HG03558 (cell line): ENCODE measurements around the gene NECAB2.

ENCODE experiments used
- ATAC-seq: cut with Tn5 transposase; IDR thresholded peaks from one replicate; pipeline ENCODE4 v1.9.1; 2021; ENCODE audit warnings: moderate number of reproducible peaks; ENCODE audit not compliant: unreplicated experiment; ENCODE audit errors: extremely low read depth

NECAB2 gene

DNA sequence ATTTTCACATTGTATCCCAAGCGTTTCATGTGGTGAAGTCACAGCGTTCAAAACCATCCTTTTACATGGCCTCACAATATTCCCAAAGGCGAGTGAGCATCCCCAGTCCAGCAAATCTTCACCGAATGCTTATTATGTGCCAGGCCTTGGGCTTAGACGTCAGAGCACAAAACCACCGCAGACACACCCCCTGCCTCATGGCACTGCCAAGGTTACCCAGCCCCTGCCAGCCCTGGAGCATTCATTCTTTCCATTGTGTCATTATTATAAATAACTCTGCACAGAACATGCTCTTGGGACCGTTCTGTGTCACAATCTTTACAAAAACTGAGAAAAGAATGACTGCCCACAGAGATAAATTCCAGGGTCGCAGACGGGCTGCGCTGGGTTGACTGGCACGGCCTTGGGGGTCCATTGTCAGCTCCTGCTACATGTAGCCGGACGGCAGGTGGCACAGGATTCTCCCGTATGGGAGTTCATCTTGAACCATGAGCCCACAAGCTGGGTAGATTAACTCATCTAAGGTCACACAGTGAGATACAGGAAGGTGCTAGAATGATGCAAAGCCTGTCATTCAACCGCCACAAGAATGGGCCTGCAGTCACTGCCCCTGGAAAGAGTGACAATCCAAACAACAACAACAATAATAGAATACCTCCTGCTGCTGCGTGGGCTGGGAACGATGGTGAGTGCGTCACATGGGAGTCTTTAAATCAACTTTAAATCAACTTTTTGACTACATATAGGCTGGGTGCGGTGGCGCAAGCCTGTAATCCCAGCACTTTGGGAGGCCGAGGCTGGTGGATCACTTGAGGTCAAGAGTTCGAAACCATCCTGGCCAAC lies 4.5 kb upstream of the NECAB2 start:
- ATAC-seq: no peak

DNA sequence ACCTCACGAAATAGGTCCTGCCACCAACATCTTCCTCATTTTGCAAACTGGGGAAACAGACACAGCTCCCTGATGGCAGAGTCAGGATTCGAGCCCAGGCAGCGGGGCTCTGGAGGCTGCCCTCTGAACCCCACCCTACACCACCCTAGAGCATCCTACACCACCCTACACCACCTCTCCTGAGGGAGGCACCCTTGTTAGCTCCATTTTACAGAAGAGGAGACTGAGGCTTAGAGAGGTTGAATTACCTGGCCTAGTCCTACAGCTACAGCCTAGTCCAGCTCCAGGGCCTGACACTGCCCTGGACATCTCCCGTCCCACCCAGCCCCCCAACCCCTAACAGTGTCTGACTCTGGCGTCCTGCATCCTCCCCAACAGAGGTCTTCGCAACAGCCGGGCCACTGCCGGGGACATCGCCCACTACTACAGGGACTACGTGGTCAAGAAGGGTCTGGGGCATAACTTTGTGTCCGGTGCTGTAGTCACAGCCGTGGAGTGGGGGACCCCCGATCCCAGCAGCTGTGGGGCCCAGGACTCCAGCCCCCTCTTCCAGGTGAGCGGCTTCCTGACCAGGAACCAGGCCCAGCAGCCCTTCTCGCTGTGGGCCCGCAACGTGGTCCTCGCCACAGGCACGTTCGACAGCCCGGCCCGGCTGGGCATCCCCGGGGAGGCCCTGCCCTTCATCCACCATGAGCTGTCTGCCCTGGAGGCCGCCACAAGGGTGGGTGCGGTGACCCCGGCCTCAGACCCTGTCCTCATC lies 3.2 kb upstream of the NECAB2 start:
- ATAC-seq: no peak

DNA sequence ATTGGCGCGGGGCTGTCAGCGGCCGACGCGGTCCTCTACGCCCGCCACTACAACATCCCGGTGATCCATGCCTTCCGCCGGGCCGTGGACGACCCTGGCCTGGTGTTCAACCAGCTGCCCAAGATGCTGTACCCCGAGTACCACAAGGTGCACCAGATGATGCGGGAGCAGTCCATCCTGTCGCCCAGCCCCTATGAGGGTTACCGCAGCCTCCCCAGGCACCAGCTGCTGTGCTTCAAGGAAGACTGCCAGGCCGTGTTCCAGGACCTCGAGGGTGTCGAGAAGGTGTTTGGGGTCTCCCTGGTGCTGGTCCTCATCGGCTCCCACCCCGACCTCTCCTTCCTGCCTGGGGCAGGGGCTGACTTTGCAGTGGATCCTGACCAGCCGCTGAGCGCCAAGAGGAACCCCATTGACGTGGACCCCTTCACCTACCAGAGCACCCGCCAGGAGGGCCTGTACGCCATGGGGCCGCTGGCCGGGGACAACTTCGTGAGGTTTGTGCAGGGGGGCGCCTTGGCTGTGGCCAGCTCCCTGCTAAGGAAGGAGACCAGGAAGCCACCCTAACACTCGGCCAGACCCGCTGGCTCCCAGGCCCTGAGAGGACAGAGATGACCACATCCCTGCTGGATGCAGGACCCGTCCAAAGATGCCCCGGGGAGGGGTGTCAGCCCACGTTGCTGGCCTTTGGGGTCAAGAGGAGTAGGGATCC lies 2.4 kb upstream of the NECAB2 start:
- no peak for ATAC-seq

DNA sequence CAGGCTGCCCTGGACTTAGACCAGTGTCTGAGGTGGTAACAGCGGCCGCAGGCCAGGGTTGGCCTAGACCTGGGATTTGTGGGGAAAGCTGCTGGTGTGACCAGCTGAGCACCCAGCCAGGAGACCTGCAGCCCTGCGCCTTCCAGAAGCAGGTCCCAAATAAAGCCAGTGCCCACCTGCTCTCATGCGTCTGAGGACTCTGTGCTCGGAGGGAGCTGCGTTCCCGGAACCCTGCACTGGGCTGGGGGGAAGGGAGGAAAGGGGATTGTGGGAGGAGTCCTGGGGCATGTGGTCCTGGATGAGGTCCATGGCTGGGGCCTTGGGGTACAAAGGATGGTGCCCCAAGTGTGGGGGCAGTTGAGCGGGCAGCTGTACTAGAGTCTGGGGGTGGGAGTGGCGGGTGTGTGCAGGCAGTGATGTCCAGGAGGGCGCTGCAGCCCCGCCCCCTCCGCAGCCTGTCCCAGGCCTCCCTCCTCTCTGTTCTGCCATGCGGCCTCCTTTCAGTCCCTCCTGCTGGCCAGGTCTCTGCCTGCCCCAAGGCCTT lies 1.8 kb upstream of the NECAB2 start:
- no peak for ATAC-seq

DNA sequence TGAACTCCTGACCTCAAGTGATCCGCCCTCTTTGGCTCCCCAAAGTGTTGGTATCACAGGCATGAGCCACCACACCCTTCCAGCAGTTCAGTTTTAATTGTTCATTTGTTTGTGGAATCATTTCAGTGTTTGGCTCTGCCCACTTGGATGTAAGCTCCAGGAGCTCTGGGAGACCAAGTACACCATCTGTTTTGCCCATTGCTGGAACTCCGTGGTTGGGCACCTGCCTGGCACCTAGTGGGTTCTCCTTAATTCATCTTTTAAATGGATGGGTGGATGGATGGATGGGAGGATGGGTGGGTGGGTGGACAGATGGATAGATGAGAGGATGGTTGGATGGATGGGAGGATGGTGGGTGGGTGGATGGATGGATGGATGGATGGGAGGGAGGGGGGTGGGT lies 953 bp upstream of the NECAB2 start:
- no peak for ATAC-seq

DNA sequence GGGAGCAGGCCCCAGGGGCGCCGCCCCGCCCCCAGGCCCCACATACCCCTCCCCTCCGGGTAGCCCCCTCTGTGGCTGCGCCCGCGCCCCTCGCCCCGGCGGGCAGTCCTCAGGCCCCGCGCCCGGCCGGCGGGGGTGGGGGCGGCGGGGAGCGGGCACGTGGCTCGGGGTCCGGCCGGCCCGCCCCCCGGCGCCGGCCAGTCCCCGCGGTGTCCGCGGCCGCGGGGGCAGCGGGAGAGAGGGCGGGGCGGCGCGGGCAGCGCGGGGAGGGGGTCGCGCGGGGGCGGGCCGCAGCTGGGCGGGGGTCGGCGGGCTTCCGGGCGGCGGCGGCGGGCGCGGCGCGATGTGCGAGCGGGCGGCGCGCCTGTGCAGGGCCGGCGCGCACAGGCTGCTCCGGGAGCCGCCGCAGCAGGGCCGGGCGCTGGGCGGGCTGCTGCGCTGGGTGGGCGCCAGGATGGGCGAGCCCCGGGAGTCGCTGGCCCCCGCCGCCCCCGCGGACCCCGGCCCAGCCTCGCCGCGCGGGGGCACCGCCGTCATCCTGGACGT lies 335 bp downstream of the NECAB2 start:
- no peak for ATAC-seq

DNA sequence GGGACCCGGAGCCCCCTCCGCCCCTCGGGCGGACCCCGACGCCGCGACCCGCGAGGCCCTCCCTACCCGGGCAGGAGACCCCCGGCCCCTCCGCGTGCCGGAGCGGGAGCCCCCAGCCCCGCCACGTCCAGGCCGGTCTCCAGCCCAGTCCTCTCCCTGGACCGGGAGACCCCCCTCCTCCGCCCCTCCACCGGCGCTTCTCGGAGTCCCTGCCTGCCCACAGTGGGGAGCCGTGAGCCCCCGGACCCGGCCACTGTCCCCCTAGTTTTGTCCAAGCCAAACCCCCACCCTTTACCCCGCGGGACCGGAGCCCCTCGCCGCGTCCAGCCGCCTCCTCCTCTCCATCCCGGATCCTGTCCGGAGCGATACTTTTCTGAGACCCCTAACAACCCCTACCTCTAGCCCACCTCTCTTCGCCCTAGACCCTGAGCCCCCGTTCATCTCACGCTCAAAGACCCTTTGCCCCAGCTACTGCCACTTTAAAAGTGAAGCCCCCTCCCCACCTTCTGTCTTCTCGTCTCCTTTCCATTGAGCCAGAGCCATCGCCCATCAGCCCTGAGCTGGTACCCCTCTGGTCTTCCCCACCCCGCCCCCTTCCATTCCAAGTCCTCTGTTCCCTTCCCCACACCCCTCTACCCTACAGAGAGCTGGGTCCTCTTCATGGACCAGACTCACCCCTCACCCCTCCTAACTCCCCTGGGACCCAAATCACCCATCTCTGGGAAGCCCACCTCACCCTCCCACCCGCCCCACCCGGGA lies 1.0 kb downstream of the NECAB2 start:
- no peak for ATAC-seq

DNA sequence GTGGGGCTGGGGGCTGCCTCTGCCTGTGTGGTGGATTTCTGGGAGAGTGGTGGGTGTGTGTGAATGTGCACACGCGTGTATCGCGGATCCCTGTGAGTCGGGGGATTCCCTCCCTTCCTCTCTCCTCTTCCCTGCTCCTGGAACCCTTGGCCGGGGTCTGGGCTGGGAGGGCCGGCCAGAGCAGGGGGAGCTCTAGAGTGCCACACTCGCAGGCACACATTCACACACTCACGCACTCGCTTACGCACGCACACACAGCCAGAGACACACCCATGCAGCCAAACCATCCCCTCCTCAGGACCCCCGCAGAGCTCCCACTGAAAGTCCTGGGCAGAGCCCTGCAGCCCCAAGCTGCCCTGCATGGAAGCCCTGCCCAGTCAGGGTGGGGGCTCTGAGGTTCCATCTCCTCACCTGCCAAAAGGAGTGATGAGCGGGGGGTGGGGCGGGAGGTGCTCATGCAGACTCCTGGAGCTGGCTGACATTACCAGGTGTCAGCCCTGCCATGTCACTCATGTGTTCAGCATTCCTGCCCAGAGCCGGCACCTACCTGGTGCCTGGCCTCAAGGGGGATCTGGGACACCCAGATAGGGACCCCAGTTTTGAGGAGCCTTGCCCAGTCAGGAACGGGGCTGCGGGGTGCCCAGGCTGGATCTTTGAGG lies 1.9 kb downstream of the NECAB2 start:
- ATAC-seq: no peak

DNA sequence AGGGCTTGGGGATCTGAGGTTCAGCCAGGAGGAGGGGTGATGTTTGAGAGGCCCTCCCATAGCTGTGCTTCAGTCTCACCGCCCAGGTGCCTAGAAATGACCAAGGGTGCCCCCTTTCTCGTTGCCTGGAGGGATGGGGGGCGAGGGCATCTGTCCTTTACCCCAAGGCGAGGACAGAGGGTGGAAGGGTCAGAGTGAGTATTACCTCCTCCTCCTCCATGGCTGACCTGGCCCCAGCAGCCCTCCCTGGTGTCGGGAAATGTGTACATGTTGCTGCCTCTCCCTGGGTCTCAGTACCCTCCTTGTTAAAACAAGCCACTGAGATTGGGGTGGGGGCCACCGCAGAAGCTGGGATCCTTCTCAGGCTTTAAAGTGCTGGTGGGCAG lies 2.4 kb downstream of the NECAB2 start:
- ATAC-seq: no peak

DNA sequence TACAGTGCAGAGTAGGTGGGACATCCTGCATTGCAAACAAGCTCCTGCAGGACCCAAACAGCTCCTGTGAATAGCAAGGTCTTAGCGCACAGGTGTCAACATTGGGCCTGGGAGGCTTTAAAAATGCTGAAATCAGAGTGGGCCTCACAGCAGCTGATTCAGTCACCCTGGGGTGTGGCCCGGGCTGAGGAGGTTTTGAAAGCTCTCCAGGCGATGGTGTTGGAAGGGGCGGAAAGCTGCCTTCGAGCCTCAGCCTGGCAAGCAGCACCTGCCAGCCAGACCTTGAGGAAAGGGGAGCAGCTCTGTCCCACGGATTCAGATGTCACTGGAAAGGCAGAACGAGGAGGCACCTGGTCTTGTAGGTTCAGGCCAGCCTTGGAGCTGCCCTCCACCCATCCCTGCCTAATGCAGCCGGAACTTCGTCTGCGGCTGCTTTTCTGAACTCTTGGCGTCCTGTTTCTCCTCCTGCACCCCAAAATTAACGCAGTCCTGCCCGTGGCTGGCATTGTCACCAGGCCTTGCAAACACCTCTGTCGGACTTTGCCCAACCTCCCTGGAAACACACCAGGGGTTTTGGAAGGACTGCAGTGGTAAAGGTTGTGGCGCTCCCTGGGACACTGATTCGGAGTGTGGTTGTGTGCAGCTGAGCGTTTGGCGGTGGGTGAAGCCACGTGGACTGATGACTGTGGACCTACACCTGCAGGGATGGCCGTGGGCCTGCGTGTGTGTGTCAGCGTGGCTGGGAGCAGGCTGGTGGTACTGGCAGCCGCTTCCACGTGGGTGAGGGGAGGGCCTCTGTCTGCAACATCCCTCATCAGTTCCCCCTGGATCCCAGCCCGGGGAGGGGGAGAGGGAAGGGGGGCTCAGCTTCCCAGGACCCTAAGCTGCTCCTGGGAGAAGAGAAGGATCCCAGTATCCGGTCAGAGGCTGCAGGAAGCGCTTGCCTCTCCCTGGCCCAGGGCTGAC lies 3.4 kb downstream of the NECAB2 start:
- no peak for ATAC-seq

DNA sequence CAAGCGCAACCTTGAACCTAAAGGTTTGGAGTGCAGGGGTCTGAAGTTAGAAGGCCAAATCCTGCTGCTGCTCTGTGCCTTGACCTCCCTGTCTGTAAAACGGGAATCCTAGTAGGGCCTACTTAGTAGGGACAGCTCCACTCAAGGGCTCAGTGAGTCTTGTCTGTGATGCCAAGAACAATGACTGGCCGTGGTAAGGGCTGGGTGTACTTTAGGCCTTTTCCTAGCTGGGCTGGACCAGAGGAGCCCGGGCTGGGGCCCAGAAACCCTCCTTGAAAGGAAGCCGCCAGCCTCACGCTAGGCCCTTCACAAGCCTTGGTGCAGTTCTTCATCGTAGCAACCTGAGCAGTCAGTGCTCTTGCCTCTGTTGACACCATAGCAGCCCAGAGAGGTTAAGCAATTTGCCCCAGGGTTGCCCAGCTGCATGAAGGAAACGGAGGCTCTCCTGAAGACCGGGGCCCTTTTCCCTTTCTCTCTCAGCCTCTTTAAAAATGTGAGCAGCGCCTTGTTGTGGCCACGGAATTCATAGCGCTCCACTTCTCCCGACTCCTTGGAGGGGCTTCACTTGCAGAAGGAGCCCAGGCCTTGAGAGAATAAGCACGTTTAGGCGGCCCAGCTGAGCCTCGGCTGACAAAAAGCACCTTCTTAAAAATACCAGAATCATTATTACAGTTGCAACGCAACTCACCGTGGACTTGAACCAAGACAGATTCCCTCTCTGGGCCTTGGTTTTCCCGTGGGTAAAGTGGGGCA lies 4.4 kb downstream of the NECAB2 start:
- ATAC-seq: no peak

DNA sequence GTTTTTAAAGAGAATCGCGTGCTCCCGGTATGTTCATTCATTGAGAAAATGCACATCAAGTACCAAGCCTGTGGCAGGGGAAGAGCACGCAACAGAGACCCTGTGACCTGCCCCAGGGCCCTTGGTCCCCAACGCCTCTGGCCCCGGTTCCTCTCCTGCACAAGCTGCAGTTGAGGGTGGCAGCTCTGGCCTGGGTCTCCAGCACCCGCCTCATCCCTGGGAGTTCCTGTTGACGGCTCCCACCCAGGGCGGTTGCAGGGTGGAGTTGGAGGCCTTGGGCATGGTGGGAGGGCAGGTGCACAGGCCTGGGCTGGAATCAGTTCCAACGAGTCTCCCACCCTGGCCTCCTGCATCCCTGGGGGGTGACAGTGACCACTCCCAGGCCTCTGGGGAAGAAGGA lies 5.0 kb downstream of the NECAB2 start:
- ATAC-seq: no peak

DNA sequence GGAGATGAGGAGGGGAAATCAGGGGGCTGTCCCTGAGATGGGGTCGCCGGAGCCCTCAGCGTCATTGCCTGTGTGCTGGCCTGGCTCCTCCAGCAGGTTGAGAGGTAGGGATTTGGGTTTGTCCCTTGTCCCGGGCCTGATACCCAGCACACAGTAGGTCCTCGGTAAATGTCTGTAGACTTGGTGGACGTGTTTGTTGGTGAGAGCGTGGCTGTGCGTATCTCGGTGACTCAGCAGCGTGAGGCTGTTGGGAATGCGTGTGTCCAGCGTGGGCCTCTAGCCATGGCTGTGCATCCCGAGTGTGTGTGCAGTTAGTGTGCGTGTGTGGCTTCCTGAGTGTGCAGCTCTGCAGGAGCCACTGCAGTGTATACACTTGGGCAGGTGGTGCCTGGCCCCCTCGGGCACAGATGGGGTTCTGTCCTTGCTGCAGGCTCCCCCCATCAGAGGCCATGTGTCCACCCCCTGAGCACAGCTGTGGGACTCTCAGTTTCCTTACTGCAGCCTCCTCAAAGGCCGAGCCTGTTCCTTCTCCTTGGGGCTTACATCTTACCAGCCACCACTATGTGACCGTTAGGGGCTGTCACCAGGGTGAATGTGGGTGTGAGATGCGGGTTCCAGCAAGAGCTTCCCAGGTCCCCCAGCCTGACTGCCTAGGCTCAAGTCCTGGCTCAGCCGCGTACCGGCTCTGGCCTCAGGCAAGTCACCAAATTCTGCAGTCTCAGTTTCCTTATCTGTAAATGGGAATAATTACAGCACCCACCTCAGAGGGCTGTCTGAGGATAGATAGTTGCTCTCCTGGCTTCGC lies 5.7 kb downstream of the NECAB2 start:
- ATAC-seq: no peak

DNA sequence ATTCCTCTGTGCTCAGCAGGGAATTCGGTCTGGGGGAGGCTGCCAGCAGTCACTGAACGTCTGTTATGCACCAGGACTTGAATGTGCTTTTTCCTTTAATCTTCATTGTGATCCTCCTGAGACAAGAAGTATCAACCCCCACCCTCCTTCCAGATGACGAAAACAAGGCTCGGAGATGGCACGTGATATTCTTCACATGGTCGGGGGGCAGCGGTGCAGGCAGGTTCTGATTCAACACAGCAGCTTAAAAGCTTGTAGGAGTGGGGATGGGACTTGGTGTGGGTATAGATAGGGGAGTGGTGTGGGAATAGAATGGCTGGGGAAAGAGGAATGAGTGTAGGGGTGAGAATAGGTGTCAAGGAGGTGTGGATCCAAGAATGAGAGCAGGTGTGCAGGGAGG lies 6.4 kb downstream of the NECAB2 start:
- no peak for ATAC-seq

DNA sequence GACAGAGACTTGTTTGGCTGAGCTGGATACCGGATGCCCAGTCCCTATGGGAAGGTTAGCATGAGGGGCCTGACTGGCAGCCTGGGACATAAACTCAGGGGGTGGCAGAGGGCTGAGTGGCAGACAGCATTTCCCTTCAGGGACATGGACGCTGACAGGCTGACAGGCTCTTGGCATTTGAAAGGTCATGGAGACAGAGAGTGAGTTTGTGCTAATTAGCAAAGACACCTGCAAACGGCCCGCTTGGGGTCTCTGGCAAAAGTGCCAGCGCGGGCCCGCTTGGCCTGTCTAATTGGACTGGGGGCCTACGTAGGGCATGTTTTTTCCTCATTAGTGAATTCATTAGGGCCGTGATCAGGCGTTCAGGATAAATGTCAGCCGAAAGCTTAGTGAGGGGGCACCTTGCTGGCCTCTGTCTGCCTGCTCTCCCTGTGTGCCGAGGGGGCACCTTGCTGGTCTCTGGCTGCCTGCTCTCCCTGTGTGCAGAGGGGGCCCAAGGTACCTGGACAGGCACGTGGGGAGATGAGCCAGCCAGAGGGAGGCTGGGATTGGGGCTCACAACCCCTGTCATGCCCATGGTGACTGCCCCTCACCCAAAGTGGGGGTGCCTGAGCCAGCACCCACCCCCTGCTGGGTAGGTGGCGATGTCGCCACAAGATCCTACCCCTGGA lies 7.7 kb downstream of the NECAB2 start:
- no peak for ATAC-seq
